HL-60 (cell line): ENCODE results near the gene AGMO.
"Not testable (repeated sequence)": the region's sequence is repeated elsewhere in the genome, so short reads cannot be mapped to it uniquely, and the experiment has no call there.

Experiments
- DNase-seq, 2 experiments: peaks; one replicate each; pipeline ENCODE4 v3.0.0-alpha.2; 2010 to 2020; ENCODE audit warnings: low read depth in 1 of 2, low spot score in 1 of 2
- H3K27ac ChIP-seq: fragments of 250-450 bp; sonication (Bioruptor Pico); replicated peaks from 2 replicates; pipeline ENCODE4 v1.5.1; 2020; ENCODE audit warnings: mild to moderate bottlenecking, moderate library complexity
- H3K27me3 ChIP-seq: fragments of 250-450 bp; sonication (Bioruptor Pico); 2 replicates; pipeline ENCODE4 v1.5.1; 2021; ENCODE audit warnings: mild to moderate bottlenecking, moderate library complexity; ENCODE audit not compliant: insufficient read depth, poor library complexity, severe bottlenecking
- H3K4me3 ChIP-seq: replicated peaks from 2 replicates; pipeline ENCODE4 v1.5.1; 2011; ENCODE audit warnings: mild to moderate bottlenecking, control low read depth, low read length; ENCODE audit not compliant: insufficient read depth
- CTCF ChIP-seq: IDR thresholded peaks from one replicate; pipeline ENCODE4 v1.5.1; 2011; ENCODE audit warnings: low read length, control low read depth, inconsistent platforms; ENCODE audit not compliant: insufficient read depth
- GABPA ChIP-seq: IDR thresholded peaks from 2 replicates; pipeline ENCODE4 v1.6.1; 2012; ENCODE audit warnings: low read depth
- POLR2AphosphoS5 ChIP-seq: IDR thresholded peaks from 2 replicates; pipeline ENCODE4 v1.6.1; 2012; ENCODE audit warnings: low read depth
- REST ChIP-seq: IDR thresholded peaks from 2 replicates; pipeline ENCODE4 v1.6.1; 2012; ENCODE audit warnings: low read depth; ENCODE audit not compliant: insufficient replicate concordance
- SPI1 ChIP-seq: IDR thresholded peaks from 2 replicates; pipeline ENCODE4 v1.6.1; 2012; ENCODE audit warnings: low read depth, mild to moderate bottlenecking, borderline replicate concordance

The AGMO gene

GRCh38 chr7:15525652-15526263, 36.1 kb downstream of the AGMO start:
- H3K4me3 ChIP-seq: no peak overlapping the region
- DNase-seq: no peak
- H3K27ac ChIP-seq: no peak overlapping the region
- no peak for TF ChIP-seq SPI1
- no peak for TF ChIP-seq REST
- no peak for TF ChIP-seq GABPA
- TF ChIP-seq CTCF: no peak
- no peak for TF ChIP-seq POLR2AphosphoS5
- H3K27me3 ChIP-seq: no peaks in the 10 kb centered on the region

GRCh38 chr7:15524077-15524476, 37.7 kb downstream of the AGMO start:
- TF ChIP-seq POLR2AphosphoS5: no peak
- no peak for TF ChIP-seq GABPA
- TF ChIP-seq CTCF: no peak
- no peak for TF ChIP-seq SPI1
- TF ChIP-seq REST: no peak
- no peak for DNase-seq
- Histone ChIP-seq H3K4me3 (no peak overlapping the region), H3K27ac (no peak overlapping the region), H3K27me3 (no peaks in the 10 kb centered on the region)

- not testable (repeated sequence) for H3K27me3 ChIP-seq, H3K4me3 ChIP-seq, DNase-seq, H3K27ac ChIP-seq
These were observed 44.0 kb downstream of the AGMO start for GRCh38 chr7:15517865-15518264.

- no peak overlapping the region for H3K4me3 ChIP-seq
- no peak overlapping the region for H3K27ac ChIP-seq
- no peaks in the 10 kb centered on the region for H3K27me3 ChIP-seq
- TF ChIP-seq CTCF (no peak), REST (no peak), SPI1 (no peak), POLR2AphosphoS5 (no peak), GABPA (no peak)
- DNase-seq: no peak
These were observed 46.6 kb downstream of the AGMO start for GRCh38 chr7:15515252-15515651.
